Right ventricle myocardium superior (tissue), 1 donor: ENCODE data around the gene LIMK2. TPM values are rescaled to one million over a fixed set of nuclear protein-coding genes. Genes with fewer than 3 reads are reported as not detected.
"Not testable (repeated sequence)": the region's sequence is repeated elsewhere in the genome, so short reads cannot be mapped to it uniquely, and the experiment has no call there.

Experiments used
- ATAC-seq: fragments of 200-7000 bp; cut with Tn5 transposase; one replicate; pipeline ENCODE4 v1.9.1; 2020; ENCODE audit warnings: mild to moderate bottlenecking; ENCODE audit not compliant: poor library complexity
- DNase-seq: peaks from one replicate; pipeline ENCODE4 v3.0.0-alpha.2; 2020
- intact Hi-C: fragments of 100-400 bp; cut with DNase I; formaldehyde crosslinking; loops from one replicate; pipeline ENCODE4 v1.11.2; 2022
- long read RNA-seq: library from polyadenylated mRNA; unstranded; transcript quantifications from one replicate; pipeline ENCODE4 v2.0.0, GENCODE V29; 2021
- total RNA-seq: library from RNA; stranded (reverse); fragmentation: NEBNext Ultra II Directional; extraction: Animal tissue kit (Norgen Biotek cat#: 25700); gene quantifications from one replicate; pipeline ENCODE4 v1.2.1, GENCODE V29; 2021
- donor health status: DM: no; HTN: yes; CAD: no; lungs with severe emphysema.

The LIMK2 gene
- 8.5 TPM for total RNA-seq
- long read RNA-seq, partial matches to known transcripts, result 3 of 9 reads
- long read RNA-seq, other reads (novel, unspliced or antisense), result 3 of 9 reads

DNA sequence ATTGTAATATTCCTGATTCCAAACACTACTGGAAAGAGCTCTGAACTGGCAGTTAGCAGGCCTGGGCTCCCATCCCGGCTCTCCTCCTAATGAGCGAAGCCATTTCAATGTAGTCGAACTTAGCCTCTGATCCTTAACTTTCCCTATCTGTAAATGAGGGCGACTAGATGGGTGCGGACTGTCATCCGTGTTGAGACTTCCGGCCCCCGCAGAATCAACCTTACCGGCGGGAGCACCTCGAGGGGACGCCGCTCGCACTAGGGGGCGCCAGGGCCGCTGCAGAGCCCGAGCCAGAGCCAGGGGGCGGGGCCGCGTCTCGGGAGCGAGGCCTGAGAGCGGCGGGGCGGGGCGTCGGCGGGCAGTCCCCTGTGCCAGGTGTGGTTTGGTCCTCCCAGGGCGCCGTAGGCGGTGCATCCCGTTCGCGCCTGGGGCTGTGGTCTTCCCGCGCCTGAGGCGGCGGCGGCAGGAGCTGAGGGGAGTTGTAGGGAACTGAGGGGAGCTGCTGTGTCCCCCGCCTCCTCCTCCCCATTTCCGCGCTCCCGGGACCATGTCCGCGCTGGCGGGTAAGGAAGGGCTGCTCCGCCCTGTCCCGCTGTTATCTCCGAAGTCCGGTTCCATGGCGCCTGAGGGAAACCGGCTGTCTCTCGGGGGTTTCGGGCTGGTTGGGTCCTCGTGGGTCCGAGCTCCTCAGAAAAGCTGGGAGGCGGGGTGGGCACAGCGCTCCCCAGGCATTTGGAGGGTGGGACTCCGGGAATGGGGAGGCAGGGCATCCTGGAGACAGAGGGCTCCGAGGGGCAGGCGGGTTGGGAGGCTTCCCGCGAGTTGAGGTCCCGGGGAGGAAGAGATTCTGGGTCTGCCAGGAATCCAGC lies at the start of gene LIMK2:
Gene LIMK2 (plus strand): TSS at position 437 of the 869 bp plus-strand sequence. CDS start 111 bp downstream, at position 548.
- ATAC-seq (peak; percentile 96), DNase-seq (peak; percentile 98)
- intact Hi-C loops, result loop anchor here (5.0 to 10.0 kb wide), 2 partner anchors 60 to 107 kb away; partner anchors contain the start of gene SELENOM

GRCh38 chr22:31170971-31171370 lies 41.1 kb upstream of the LIMK2 start:
- no peak for DNase-seq
- intact Hi-C loops, result no loop called here
- ATAC-seq, result no peak

DNA sequence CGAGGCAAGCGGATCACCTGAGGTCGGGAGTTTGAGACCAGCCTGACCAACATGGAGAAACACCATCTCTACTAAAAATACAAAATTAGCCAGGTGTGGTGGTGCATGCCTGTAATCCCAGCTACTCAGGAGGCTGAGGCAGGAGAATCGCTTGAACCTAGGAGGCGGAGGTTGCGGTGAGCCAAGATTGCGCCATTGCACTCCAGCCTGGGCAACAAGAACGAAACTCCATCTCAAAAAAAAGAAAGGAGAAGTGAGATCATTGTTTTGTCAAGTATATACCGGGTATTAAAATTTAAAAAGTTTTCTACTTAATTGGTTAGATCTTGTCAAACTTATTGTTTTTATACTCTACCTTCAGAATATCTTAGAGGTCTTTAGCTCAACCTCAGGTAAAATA lies 40.4 kb upstream of the LIMK2 start:
- peak; percentile 56 for DNase-seq
- intact Hi-C loops, ATAC-seq: not testable (repeated sequence)

- intact Hi-C loops, result no loop called here
- DNase-seq (no peak), ATAC-seq (no peak)
Observed at GRCh38 chr22:31173386-31174145, 38.5 kb upstream of the LIMK2 start.

DNA sequence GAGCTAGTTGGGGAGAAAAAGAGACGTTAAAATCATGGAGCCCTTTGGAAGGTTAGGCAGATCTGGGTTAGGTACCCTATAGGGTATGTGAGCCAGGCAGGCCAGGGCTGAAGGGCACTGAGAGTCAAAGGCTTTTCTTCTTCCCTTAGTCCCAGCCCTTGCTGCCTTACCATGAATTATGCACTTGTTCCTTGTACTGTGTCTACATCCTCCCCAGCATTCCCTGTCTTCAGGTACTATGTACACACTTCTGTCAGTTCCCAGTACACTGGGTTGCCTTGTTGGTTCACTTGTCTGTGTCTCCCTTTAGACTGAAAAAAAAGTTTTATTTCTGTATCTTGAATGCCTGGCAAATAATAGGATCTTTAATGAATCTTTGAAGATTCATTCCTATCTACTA lies 35.2 kb upstream of the LIMK2 start:
- DNase-seq (no peak), ATAC-seq (no peak)
- intact Hi-C loops, result no loop called here

DNA sequence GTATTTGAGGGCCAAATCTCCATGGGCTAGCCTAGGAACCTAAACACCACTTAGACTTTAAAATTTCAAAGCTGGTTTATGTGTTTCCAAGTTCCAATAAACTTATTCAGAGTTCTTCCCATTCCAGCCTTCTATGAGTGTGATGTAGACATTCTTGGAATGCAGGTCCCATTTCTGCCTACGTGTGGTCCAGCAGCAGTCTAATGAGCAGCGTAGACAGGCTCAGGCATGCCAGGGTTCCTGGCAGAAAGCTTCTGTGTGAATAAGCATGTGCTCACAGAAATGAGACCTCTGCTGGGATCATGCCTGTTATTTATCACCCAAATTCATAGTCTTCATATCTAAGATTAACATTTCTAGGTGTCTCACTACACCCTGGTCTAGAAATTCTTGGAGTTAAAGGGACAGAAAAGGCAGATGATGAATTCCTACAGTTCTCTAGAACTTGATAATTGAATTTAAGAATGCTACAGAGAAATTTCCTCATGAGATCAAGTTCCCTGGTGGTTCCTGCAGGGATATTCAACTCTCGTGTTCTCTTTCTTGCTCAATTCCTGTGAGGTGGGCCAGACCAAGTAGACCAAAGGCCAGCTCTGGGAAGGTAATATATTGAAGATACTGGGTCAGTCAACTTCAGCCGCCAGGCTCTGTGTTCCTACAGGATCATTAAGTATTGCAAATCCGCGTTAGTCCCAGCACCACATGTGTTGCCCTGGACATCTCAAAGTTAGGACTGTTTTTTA lies 34.5 kb upstream of the LIMK2 start:
- ATAC-seq, result no peak

GRCh38 chr22:31178859-31179258 lies 33.2 kb upstream of the LIMK2 start:
- DNase-seq (no peak), ATAC-seq (no peak)
- intact Hi-C loops, result no loop called here

More for the DNA sequence above, 34.5 kb upstream of the LIMK2 start:
- DNase-seq, result no peak
- intact Hi-C loops, result no loop called here

- peak; percentile 38 for ATAC-seq
- DNase-seq, result no peak
- intact Hi-C loops, result no loop called here
Observed at GRCh38 chr22:31179345-31179744, 32.8 kb upstream of the LIMK2 start.

- ATAC-seq (no peak), DNase-seq (no peak)
- intact Hi-C loops, result no loop called here
Observed at GRCh38 chr22:31184015-31184414, 28.1 kb upstream of the LIMK2 start.

DNA sequence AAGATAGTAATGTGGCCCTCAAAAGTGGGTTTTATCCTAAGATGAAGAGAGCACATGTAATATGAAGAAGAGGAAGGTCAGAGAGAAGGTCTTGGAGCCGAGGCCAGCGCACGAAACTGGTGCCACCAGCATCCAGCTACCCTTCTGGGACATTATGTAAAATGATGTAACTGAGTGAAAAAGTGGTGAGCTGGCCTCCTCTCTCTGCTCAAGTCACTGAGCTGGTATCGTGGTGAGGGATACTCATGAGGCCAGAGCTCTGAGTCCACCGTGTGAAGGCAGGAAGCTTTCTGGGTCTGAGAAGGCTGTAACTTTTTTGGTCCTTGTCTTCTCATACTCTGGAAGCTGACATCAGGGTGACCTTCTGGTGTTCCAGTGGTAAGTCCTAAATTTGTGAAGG lies 27.0 kb upstream of the LIMK2 start:
- intact Hi-C loops, result no loop called here
- no peak for DNase-seq
- no peak for ATAC-seq

DNA sequence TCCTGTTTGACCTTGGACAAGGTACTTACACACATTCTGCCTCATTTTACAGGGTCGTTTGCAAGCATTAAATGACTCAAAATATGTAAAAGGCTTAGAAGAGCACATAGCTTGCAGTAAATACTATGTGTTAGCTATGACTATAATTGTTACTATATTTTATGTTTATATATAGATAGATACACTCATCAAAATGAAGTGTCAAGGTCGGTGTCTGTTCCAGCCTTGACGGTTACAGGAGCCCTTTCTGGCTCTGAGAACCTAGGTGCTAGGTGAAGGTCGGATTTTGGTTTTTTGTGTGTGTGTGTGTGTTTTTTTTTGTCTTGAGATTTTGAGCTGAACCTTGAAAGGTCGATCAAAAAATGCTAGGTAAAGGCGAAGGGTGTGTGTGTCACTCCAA lies 24.5 kb upstream of the LIMK2 start:
- intact Hi-C loops, result no loop called here
- ATAC-seq (no peak), DNase-seq (no peak)

DNA sequence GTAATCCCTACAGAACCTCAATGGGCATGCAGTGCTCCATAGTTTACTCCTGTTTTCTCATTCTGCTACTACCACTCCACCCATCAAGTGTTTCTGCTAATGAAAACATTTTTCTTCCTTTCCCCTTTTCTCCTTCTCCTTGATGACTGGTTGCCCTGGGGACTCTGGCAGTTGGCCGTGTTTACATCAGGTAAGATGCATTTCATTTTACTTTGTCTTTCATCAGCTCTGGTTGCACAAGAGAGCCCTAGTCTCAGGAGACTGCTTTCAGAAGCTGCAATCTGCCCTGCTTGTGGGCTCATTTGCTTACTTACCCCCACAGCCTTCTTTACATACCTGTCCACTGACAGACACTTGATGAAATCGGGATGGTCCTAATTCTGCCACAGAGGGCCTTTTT lies 19.6 kb upstream of the LIMK2 start:
- DNase-seq (no peak), ATAC-seq (no peak)
- intact Hi-C loops, result no loop called here

DNA sequence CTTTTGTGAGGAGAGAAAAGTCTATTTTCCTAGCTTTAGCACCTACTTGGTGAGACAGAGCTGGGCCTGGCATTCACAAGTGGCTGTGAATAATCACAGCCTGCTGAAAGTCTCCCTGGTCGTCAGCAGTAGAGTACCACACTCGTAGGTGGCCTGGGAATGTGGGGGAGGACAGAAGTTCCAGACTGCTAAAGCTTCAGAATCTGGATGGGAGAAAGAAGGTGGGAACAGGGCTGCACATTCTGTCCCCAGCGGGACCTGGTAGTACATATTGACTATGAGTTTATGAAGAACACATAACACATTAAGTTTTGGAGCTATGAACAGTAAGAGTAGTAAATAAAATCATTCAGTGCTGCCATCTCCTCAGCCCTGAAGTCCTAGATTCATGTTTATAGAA lies 19.0 kb upstream of the LIMK2 start:
- DNase-seq, result no peak
- intact Hi-C loops, result no loop called here
- ATAC-seq, result no peak

GRCh38 chr22:31194681-31195080 lies 17.4 kb upstream of the LIMK2 start:
- ATAC-seq, intact Hi-C loops, DNase-seq: not testable (repeated sequence)

GRCh38 chr22:31199187-31199586 lies 12.9 kb upstream of the LIMK2 start:
- intact Hi-C loops, result no loop called here
- DNase-seq, result no peak

GRCh38 chr22:31204352-31204984 lies 7.6 kb upstream of the LIMK2 start:
- ATAC-seq, result peak; percentile 55
- intact Hi-C loops, DNase-seq: not testable (repeated sequence)

More at GRCh38 chr22:31199187-31199586, 12.9 kb upstream of the LIMK2 start:
- ATAC-seq, result no peak

DNA sequence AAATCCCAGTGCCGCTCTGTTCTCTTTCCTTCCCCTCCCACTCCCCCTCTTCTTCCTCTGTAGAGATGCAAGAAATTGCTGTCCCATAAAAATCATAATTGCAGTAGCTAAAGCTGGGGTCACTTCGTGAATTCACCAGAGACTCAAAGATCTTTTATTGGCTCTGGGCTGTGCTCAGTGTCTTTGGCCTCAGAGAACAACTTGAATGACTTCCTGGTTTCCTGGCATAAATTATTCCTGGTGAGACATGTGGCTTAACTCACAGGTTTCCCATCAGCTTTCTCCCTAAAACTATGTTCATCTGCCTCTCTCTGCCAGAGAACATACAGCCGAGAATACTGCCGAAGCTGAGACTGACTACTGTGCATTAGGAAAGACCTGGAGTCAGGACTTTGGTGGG lies 7.0 kb upstream of the LIMK2 start:
- DNase-seq, ATAC-seq, intact Hi-C loops: not testable (repeated sequence)

GRCh38 chr22:31206460-31206859 lies 5.6 kb upstream of the LIMK2 start:
- DNase-seq, intact Hi-C loops: not testable (repeated sequence)
- ATAC-seq, result peak; percentile 61
